Activated CD8-positive, alpha-beta memory T cell treated with anti-CD3 and anti-CD28 coated beads, Interleukin-2, amount 50 U/mL, for 24 hours (primary cell): Measurements from ENCODE around the gene NKX6-2.

Experiments used
- DNase-seq: peaks from one replicate; pipeline ENCODE4 v3.0.0-alpha.2; 2020; ENCODE audit errors: extremely low read depth

Gene NKX6-2

GRCh38 chr10:132738454-132739224, 47.3 kb downstream of the NKX6-2 start:
- no peak for DNase-seq

GRCh38 chr10:132737390-132738048, 48.4 kb downstream of the NKX6-2 start:
- DNase-seq, result no peak

DNA sequence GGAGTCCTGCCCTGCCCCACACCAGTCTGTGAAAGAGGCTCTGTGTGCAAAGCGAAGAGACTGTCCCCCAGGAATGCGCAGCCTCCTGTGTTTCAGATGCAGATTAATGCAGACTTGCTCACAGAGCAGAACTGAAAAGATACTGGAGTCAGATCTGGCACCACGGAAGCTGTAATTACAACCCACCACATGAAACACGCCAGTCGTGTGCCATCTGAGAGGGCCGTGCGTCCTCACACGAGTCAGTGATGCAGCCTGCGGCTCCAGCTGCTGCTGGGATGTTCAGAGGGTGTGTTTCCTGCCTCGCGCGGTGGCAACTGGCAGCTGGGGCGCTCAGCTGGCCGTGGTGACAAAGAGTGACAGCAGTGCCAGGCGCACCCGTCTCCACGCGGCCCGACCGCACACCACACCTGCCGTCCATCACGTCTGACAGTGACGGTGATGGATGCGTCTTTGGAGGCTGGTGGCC, 50.0 kb downstream of the NKX6-2 start:
- DNase-seq, result no peak

GRCh38 chr10:132735341-132735775, 50.6 kb downstream of the NKX6-2 start:
- DNase-seq, result no peak

GRCh38 chr10:132733926-132734325, 52.0 kb downstream of the NKX6-2 start:
- no peak for DNase-seq
